Endometrium (tissue), 2 donors: ENCODE results near the gene HECTD4.

Experiments
- FAIRE-seq: peaks from 2 replicates; lab custom pipeline; 2012; peaks lifted over from hg19 to GRCh38; lab: Jason Lieb, UNC
- donor health status: control.
- donor health status: control.

Gene HECTD4

GRCh38 chr12:112207397-112207924 lies 174.8 kb downstream of the HECTD4 start:
- FAIRE-seq: no peak

GRCh38 chr12:112206944-112207343 lies 175.3 kb downstream of the HECTD4 start:
- FAIRE-seq: no peak

DNA sequence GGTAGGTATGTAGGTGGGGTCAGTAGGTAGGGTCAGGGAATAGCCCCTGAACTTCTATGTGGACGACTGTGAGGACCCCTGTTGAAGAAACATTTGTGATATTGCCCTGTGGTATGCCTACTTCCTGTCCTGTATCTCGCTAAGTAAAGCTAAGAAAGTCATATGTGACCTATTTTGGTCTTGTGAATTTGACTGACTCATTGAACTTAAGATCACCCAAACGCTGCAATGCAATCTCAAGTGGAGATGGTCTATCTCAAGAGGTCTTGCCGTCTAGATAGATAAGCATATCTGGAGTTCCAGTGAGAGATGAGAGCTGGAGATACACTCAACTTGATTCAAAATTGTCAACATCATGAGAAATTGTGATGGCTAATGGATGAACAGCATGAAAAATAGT lies 183.1 kb downstream of the HECTD4 start:
- no peak for FAIRE-seq

DNA sequence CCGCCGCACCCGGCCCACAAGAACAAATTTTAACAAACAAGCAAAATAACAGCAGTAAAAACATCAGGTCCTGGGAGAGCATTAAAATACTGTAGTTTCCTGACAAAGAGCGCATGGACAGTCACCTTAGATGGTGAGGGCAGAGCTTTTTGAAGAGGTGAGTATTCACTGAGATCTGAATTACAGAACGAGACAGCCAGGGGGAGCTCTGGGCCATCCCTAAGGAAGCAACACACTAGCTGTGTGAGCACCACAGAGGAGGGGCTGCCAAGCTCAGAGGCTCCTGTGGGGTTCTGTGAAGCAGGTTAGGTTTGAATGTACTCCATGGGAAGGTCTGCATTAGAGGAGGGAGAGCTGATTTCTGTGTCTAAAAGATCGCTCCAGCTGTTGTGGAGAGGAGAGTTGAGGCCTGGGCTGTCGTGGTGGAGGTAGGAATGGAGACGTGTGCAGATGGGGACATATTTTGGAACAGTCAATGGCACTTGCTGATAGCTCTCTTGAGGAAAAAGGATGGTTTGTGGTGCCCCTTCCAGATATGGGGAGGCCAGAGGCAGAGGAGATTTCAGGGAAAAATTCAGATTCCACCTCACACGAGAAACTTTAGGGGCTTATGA lies 184.0 kb downstream of the HECTD4 start:
- FAIRE-seq: no peak

DNA sequence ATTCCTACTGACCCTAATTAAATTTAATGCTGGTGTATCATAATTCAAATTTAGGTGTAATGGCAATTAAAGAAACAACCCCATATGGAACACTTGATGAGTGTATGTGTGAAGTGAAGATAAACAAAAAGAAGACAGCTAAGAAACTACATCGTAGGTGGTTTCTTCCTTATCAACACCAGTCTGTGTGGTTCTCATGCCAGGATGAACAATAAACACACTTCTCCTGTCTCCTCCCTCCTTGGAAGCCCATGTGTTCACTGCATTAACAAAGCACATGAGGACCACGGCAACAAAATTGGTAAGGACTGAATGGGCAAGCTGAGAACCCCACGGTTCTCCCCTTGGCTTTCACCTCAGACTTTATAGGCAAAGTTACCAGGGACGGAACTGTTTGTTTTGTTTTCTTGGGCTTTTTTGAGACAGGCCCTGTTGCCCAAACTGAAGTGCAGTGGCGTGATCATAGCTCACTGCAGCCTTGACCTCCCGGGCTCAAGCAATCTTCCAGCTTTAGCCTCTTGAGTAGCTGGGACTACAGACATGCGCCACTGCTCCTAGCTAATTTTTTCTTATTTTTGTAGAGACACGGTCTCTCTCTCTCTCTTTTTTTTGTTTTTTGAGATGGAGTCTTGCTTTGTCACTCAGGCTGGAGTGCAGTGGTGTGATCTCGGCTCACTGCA lies 185.9 kb downstream of the HECTD4 start:
- no peak for FAIRE-seq

DNA sequence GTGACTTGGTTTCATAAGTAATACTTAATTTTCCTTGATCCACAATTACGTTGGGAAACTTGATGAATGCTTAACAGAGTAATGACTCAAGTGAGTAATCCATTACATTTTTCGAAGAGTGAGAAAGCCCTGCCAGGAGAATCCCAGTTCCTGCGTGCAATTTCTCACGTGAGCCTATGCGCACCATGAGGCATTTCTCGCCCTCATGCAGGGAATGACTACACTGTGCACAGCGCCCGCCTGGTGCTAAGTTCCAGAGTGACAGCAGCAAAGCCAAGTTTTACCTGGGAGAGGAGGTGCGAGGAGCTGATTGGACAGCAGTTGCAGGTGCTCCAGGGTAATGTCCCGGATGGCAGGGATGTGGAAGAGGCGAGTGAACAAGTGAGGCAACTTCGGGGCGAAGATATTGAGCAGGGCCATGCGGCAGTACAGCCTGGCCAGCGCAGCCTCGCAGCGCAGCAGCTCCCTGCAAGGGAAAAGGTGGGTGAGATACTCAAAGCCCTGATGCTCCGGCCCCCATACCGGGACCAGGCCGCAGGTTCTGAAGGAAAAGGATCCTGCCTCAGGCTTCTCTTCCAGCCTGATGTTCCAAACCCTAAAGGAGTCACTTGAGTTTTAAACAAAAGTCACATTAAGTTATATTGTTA lies 187.5 kb downstream of the HECTD4 start:
- FAIRE-seq: no peak

DNA sequence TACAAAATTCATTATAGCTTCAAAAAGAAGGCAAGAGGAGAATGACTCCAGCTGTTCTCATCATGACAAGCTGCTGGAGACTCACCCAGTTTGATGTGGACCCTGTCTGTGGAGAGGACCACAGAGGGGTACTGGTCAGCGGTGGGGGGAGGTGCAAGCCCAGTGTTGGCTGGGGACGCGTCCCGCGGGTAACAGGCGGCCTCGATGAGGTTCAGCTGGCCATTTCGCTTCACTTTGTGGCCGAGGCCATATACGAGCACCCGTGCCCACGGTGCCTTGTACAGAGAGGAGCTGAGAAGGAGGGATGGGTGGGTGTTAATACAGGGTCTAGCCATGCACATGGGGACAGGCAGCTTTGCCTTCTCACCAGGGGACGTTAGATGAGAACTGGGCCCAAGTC lies 189.8 kb downstream of the HECTD4 start:
- FAIRE-seq: no peak

- FAIRE-seq: no peak
These were observed 190.3 kb downstream of the HECTD4 start for GRCh38 chr12:112191840-112192321.

DNA sequence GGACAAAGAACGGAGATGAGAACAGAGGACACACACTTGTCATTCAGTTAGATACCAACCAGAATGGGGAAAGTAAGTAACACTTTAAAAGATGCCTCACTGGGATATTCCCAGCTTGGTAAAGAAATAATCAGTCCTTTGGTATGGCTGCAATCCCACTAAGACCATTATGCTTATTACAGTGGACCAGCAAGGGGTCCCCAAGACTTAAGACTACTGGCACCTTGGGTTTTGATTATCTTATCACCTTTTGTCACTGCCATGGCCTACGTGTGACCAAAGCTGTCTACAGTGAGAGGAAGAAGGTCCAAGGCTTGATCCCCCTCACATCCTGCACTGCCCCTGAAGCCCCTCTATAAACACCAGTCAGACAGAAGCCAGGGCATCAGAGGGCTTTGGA lies 191.0 kb downstream of the HECTD4 start:
- no peak for FAIRE-seq

DNA sequence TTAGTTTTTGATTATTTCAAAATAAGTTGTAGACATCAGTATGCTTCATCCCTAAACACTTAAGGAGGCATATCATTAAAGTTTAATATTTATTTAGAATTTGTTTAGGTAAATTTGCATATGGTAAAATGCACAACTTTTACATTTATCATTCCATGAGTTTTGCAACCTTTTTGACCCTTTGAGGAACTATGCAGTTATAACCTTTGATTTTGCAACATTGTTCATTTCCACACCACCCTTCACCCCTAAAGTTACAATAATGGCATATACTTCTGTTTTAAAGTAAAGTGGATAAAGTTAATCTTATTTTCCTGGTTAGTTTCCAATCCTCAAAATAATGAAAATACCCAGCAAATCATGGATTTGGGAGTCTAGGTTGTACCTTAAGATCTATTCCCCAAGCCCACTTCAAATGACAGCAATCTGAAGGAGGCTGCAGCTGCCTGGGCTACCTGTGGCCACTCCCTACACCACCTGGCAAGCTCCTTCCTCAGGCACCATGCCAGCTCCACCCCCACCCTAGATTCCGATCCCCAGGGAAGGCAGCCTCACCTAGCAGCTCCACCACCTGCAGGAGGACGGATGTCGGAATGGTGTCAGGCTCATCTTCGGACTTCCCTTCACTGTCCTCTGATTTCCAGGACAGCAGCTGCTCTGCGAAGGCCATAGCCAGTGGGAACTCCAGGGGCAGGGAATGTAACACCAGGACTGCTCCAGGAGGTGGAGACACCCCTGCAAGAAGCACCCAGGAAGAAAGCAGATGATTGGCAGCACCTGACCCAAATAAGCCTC lies 191.8 kb downstream of the HECTD4 start:
- FAIRE-seq: no peak

GRCh38 chr12:112188130-112188830 lies 194.0 kb downstream of the HECTD4 start:
- no peak for FAIRE-seq

DNA sequence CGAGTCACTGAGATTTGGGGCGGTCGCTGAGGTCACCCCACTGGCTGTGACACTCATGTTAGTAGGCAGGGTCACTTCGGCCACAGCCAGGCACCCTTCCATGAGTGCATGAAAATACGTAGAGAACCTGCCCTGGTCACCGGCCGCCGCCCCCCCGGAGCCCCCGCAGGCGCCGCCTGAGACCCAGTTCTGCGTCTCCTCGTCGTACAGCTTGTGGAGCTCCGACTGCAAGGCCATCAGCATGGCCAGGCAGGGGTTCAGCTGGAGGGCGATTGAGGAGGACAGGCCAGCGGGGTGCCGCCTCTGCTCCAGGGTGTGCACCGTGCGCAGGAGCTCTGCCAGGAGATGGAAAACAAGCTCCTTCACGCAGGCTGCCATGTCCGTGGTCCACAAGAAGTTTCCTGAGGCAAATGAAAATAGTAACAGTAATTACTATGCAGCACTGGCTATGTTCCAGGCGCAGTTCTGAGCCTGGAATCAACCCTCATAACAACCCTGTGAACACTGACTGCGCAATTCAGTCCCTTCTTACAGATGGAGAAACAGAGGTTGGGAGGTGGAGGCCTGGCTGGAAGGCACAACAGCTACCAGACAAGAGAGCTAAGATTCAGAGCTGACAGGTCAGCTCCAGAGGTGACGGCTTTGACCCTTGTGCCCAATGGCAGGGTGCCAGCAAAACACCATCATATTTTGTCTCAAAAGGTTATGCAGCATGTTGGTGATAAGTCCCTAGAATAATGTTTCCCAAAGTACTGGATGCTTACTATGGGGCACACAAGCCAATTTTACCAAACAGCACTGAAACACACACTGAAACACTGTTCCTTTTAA lies 196.9 kb downstream of the HECTD4 start:
- FAIRE-seq: no peak

GRCh38 chr12:112184056-112184887 lies 198.0 kb downstream of the HECTD4 start:
- FAIRE-seq: no peak

DNA sequence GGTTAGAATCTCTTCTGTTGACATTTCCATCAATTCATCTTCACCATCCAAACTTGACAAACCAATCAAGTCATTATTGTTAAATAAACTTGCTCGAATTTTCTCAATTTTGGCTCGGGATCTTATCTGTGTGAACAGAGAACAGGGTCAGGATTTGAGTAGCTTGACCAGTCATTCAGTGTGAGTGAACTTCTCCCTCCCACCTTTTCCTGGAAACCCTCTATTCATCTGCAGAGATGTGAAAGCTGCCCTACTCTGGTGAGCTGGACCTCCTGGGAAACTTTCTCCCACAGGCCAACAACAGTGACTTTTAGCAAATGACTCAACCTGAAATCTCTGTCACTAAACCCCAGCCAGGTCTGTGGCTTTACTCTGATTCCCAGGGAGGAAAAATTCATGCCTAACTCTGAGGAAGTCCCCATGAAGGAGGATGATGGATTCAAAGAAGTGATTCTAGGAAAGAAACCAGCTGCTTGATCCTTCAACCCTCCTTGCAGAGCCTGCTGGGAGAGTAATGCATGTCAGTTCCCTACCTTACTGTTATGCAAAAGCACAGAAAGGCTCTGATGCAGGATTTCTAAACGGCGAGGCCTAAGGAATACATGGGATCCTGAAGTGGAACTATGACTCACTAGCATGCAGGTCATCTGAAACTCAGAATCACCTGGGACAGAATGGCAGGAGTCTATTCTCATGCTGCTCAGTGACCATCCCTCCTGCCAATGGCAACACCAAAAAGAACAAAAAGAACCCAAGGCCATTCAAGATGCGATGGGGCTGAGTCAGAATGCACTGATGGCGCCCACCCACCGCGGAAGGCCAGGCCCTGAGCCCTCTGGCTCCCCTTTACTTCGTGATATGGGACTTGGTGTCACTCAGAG lies 198.8 kb downstream of the HECTD4 start:
- no peak for FAIRE-seq

GRCh38 chr12:112182499-112182898 lies 199.7 kb downstream of the HECTD4 start:
- FAIRE-seq: no peak

GRCh38 chr12:112180422-112180821 lies 201.8 kb downstream of the HECTD4 start:
- no peak for FAIRE-seq

- no peak for FAIRE-seq
These were observed 202.3 kb downstream of the HECTD4 start for GRCh38 chr12:112179916-112180315.

GRCh38 chr12:112179341-112179740 lies 202.9 kb downstream of the HECTD4 start:
- no peak for FAIRE-seq

DNA sequence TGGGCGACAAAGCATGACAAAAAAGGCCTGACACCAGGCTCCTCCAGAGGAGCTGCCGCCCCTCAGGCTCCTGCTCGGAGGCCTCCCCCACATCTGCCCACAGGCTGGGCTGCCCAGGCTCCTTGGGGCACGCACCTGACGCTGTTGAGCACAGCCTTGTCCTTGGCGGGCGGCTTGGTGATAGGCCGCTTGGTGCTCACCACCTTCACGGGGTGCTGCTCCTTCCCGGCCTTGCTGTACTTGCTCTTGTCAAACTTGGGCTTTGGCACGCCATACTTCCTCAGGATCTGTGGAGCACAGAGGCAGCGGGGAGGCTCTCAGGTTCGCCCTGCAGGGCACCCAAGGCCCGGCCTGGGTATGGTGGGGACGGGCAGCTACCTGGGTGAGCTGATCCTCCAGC lies 203.4 kb downstream of the HECTD4 start:
- FAIRE-seq: no peak
